GM12878 (cell line): ENCODE results near the gene NMUR1. TPM values are rescaled to one million over a fixed set of nuclear protein-coding genes. Genes with fewer than 3 reads are reported as not detected.

ENCODE experiments used
- ATAC-seq: fragments of 200-7000 bp; cut with Tn5 transposase; 3 replicates; pipeline ENCODE4 v1.9.1; 2020; ENCODE audit warnings: mild to moderate bottlenecking, moderate library complexity
- BruUV-seq: library from RNA; stranded (reverse); fragments of 400-500 nt; replicated peaks from 2 replicates; lab custom pipeline; 2021; lab: Mats Ljungman, UMichigan
- CTCF ChIA-PET: fragments of 300-600 bp; sonication (Branson Sonifier 250); formaldehyde crosslinking; extraction: SDS; loops from one replicate; lab custom pipeline; 2021; ENCODE audit warnings: inconsistent platforms; lab: Yijun Ruan, JAX
- POLR2A ChIA-PET: fragments of 350-600 bp; formaldehyde crosslinking; extraction: SDS; loops from one replicate; lab custom pipeline; 2021; ENCODE audit warnings: inconsistent platforms; lab: Charles Lee
- RAD21 ChIA-PET: fragments of 300-600 bp; sonication (Branson Sonifier 250); formaldehyde crosslinking; loops from one replicate; lab custom pipeline; 2023; ENCODE audit warnings: antibody characterized with exemption; ENCODE audit not compliant: unreplicated experiment; lab: Charles Lee
- SMC1A ChIA-PET: fragments of 300-600 bp; sonication (Branson Sonifier 250); formaldehyde crosslinking; loops from one replicate; lab custom pipeline; 2023; ENCODE audit not compliant: unreplicated experiment, uncharacterized antibody; lab: Charles Lee
- DNase-seq: peaks from one replicate; pipeline ENCODE4 v3.0.0-alpha.2; 2011; ENCODE audit warnings: low read depth, low spot score
- FAIRE-seq: peaks from 3 replicates; lab custom pipeline; 2011; peaks lifted over from hg19 to GRCh38; lab: Jason Lieb, UNC
- H2AFZ ChIP-seq: 2 replicates; pipeline ENCODE4 v1.6.0; 2011; ENCODE audit warnings: low read depth, low read length, control low read depth; ENCODE audit not compliant: control insufficient read depth
- H3K27ac ChIP-seq: 2 replicates; pipeline ENCODE4 v1.5.1; 2011; ENCODE audit warnings: control low read depth; ENCODE audit not compliant: control insufficient read depth, insufficient read depth
- H3K27me3 ChIP-seq, 2 experiments: replicated peaks in 1 of 2; 2 replicates each; pipeline versions ENCODE4 v1.6.0 to v1.6.1; 2011; ENCODE audit warnings: low read length in 1 of 2; ENCODE audit not compliant: control insufficient read depth in 2 of 2, insufficient read depth in 2 of 2
- H3K36me3 ChIP-seq, 2 experiments: 2 replicates each; pipeline ENCODE4 v1.5.1; 2011; ENCODE audit warnings: low read length in 1 of 2; ENCODE audit not compliant: control insufficient read depth in 2 of 2, insufficient read depth in 2 of 2
- H3K4me1 ChIP-seq: 2 replicates; pipeline ENCODE4 v1.6.1; 2011; ENCODE audit warnings: mild to moderate bottlenecking, low read length, moderate library complexity, mixed read lengths; ENCODE audit not compliant: control insufficient read depth, insufficient read depth
- H3K4me2 ChIP-seq: 2 replicates; pipeline ENCODE4 v1.6.0; 2011; ENCODE audit warnings: control low read depth; ENCODE audit not compliant: control insufficient read depth, insufficient read depth
- H3K4me3 ChIP-seq: fragments of 200-600 bp; sonication (generic); 2 replicates; pipeline ENCODE4 v1.5.1; 2016
- H3K79me2 ChIP-seq: 2 replicates; pipeline ENCODE4 v1.6.0; 2011; ENCODE audit warnings: low read length; ENCODE audit not compliant: control insufficient read depth, insufficient read depth
- H3K9ac ChIP-seq: 2 replicates; pipeline ENCODE4 v1.8.0; 2011; ENCODE audit warnings: low read length, control low read depth, mixed read lengths; ENCODE audit not compliant: control insufficient read depth, insufficient read depth
- H3K9me3 ChIP-seq: replicated peaks from 3 replicates; pipeline ENCODE4 v1.5.1; 2011; ENCODE audit warnings: mild to moderate bottlenecking, low read length; ENCODE audit not compliant: control insufficient read depth, insufficient read depth
- H4K20me1 ChIP-seq: 2 replicates; pipeline ENCODE4 v1.6.0; 2011; ENCODE audit not compliant: control insufficient read depth, insufficient read depth
- ATF7 ChIP-seq: fragments of 450-650 bp; IDR thresholded peaks from 2 replicates; pipeline ENCODE4 v1.6.1; 2016; ENCODE audit warnings: low read depth, mild to moderate bottlenecking
- BHLHE40 ChIP-seq, 2 experiments: fragments of 450-650 bp in 1 of 2; IDR thresholded peaks; 2 replicates each; pipeline ENCODE4 v1.6.1; 2011 to 2017; ENCODE audit warnings: low read depth in 2 of 2, borderline replicate concordance in 1 of 2, improper control_type of control experiment in 1 of 2, low read length in 1 of 2, mild to moderate bottlenecking in 1 of 2
- BRCA1 ChIP-seq: IDR thresholded peaks from 2 replicates; pipeline ENCODE4 v1.6.1; 2011; ENCODE audit warnings: low read depth, low read length, improper control_type of control experiment
- CBX3 ChIP-seq: fragments of 200-600 bp; sonication (generic); IDR thresholded peaks from 2 replicates; pipeline ENCODE4 v1.6.1; 2016; ENCODE audit warnings: low read depth, borderline replicate concordance
- CEBPB ChIP-seq, 2 experiments: fragments of 150-350 bp in 1 of 2; IDR thresholded peaks; 2 replicates each; pipeline ENCODE4 v1.6.1; 2012 to 2014; ENCODE audit warnings: low read depth in 2 of 2, low read length in 2 of 2, borderline replicate concordance in 1 of 2, inconsistent platforms in 1 of 2
- ESRRA ChIP-seq: IDR thresholded peaks from 2 replicates; pipeline ENCODE4 v1.6.1; 2012; ENCODE audit warnings: mild to moderate bottlenecking, low read length, improper control_type of control experiment
- EZH2 ChIP-seq: IDR thresholded peaks from 2 replicates; pipeline ENCODE4 v1.6.1; 2012; ENCODE audit warnings: low read depth, mild to moderate bottlenecking, control low read depth, inconsistent platforms, low read length, borderline replicate concordance; ENCODE audit not compliant: control insufficient read depth
- KDM1A ChIP-seq: fragments of 200-600 bp; sonication (generic); IDR thresholded peaks from 2 replicates; pipeline ENCODE4 v1.6.1; 2016; ENCODE audit warnings: borderline replicate concordance
- NFXL1 ChIP-seq: fragments of 450-650 bp; IDR thresholded peaks from 2 replicates; pipeline ENCODE4 v1.6.1; 2017; ENCODE audit warnings: antibody characterized with exemption, mild to moderate bottlenecking, borderline replicate concordance
- NKRF ChIP-seq: fragments of 450-650 bp; conservative IDR thresholded peaks from 2 replicates; pipeline ENCODE4 v1.6.1; 2017; ENCODE audit warnings: mild to moderate bottlenecking, moderate library complexity
- NR2F1 ChIP-seq: fragments of 450-650 bp; conservative IDR thresholded peaks from 2 replicates; pipeline ENCODE4 v1.6.1; 2017; ENCODE audit warnings: mild to moderate bottlenecking
- NRF1 ChIP-seq: conservative IDR thresholded peaks from 2 replicates; pipeline ENCODE4 v1.6.1; 2011; ENCODE audit warnings: mild to moderate bottlenecking, low read depth, low read length, improper control_type of control experiment
- POLR2AphosphoS2 ChIP-seq: IDR thresholded peaks from 2 replicates; pipeline ENCODE4 v1.6.1; 2011; ENCODE audit warnings: low read depth, mild to moderate bottlenecking, low read length, improper control_type of control experiment, moderate library complexity
- SRF ChIP-seq, 2 experiments: IDR thresholded peaks; 2 replicates each; pipeline ENCODE4 v1.6.1; 2011; ENCODE audit warnings: low read depth in 2 of 2, low read length in 2 of 2, mild to moderate bottlenecking in 1 of 2, moderate library complexity in 1 of 2
- TCF7 ChIP-seq: IDR thresholded peaks from 2 replicates; pipeline ENCODE4 v1.6.1; 2014; ENCODE audit warnings: antibody characterized with exemption, borderline replicate concordance
- YBX1 ChIP-seq: fragments of 450-650 bp; IDR thresholded peaks from 2 replicates; pipeline ENCODE4 v1.6.1; 2016; ENCODE audit warnings: antibody characterized with exemption
- WGBS: methylation state at CpG from one replicate; pipeline ENCODE4 v1.1.6; 2016; ENCODE audit warnings: low lambda C conversion rate; ENCODE audit not compliant: insufficient replicate concordance, insufficient coverage; ENCODE audit errors: missing lambda C conversion rate; 5-methylcytosine and 5-hydroxymethylcytosine counted together
- in situ Hi-C: fragments of 300-500 bp; cut with MboI; formaldehyde crosslinking; loops from 9 replicates; pipeline ENCODE4 v1.14.3; 2018; ENCODE audit warnings: mixed read lengths
- intact Hi-C: fragments of 100-400 bp; cut with micrococcal nuclease; formaldehyde crosslinking; loops from one replicate; pipeline ENCODE4 v1.14.2; 2022; ENCODE audit not compliant: unreplicated experiment
- polyA plus RNA-seq, 11 experiments: library from polyadenylated mRNA; depleted of rRNA in 4 of 11; unstranded in 6 of 11; stranded (reverse) in 5 of 11; fragments of >200 nt; fragmentation: Nextera tagmentation in 4 of 11; fragmentation: Illumina TruSeq in 1 of 11; extraction: Ambion mirVana in 4 of 11; extraction: Trizol in 1 of 11; gene quantifications; 1 replicate in 1 of 11; 2 replicates in 10 of 11; pipeline versions ENCODE4 v1.2.1 to v1.2.3, GENCODE V29; 2011 to 2016; ENCODE audit warnings: inconsistent platforms in 2 of 11, missing spikeins in 2 of 11, low read depth in 1 of 11
- total RNA-seq, 4 experiments: library from RNA; depleted of rRNA in 3 of 4; stranded (reverse); fragments of >200 nt in 3 of 4; fragmentation: Illumina TruSeq in 1 of 4; extraction: Trizol in 1 of 4; gene quantifications; 2 replicates each; pipeline versions ENCODE4 v1.2.1 to v1.2.3, GENCODE V29; 2013 to 2021
- TF ChIP-seq, protein P1 (sequence below): fragments of 450-650 bp; IDR thresholded peaks from 2 replicates; pipeline ENCODE4 v1.6.1; 2017; ENCODE audit warnings: mild to moderate bottlenecking, moderate library complexity

Gene NMUR1
- total and polyA plus RNA-seq, 10 of the 15 experiments (the other 5 are each of a cell fraction or from before 2014, with no cell fraction given): under 0.01 to 0.08 (median 0.02) TPM; not detected in 5

GRCh38 chr2:231522418-231523180 lies 7.6 kb downstream of the NMUR1 start:
- H3K9me3 ChIP-seq: no peaks in the 10 kb centered on the region; the same call in 2 of the 3 replicates
- intact Hi-C loops: no loop called here
- ATAC-seq (no peak), DNase-seq (no peak), FAIRE-seq (no peak)
- H3K27ac ChIP-seq: no peak overlapping the region
- H3K4me1 ChIP-seq: peaks cover 5% of the 10 kb centered on the region
- H2AFZ ChIP-seq: no peak overlapping the region
- CTCF ChIA-PET: interaction anchor here (1.1 to 2.9 kb wide), 8 partner anchors 11 to 155 kb away, joined by 3 to 11 read pairs (median 4); no protein-coding TSS in a partner anchor
- BruUV-seq: no TSS peak
- 50% methylated on average over 8 of the region's 8 CpGs for WGBS
- no peaks in the 10 kb centered on the region for H3K27me3 ChIP-seq
- no peaks in the 10 kb centered on the region for H3K36me3 ChIP-seq
- H3K4me2 ChIP-seq: no peak overlapping the region
- no peak overlapping the region for H3K4me3 ChIP-seq
- no peak overlapping the region for H3K9ac ChIP-seq
- RAD21 ChIA-PET: interaction anchor here (0.8 to 1.8 kb wide), 2 partner anchors 33 to 40 kb away, joined by 3 to 7 read pairs; no protein-coding TSS in a partner anchor
- SMC1A ChIA-PET: interaction anchor here (0.6 to 2.8 kb wide), 7 partner anchors 30 to 125 kb away, joined by 3 to 8 read pairs (median 3); no protein-coding TSS in a partner anchor
- TF ChIP-seq, protein P1, sequence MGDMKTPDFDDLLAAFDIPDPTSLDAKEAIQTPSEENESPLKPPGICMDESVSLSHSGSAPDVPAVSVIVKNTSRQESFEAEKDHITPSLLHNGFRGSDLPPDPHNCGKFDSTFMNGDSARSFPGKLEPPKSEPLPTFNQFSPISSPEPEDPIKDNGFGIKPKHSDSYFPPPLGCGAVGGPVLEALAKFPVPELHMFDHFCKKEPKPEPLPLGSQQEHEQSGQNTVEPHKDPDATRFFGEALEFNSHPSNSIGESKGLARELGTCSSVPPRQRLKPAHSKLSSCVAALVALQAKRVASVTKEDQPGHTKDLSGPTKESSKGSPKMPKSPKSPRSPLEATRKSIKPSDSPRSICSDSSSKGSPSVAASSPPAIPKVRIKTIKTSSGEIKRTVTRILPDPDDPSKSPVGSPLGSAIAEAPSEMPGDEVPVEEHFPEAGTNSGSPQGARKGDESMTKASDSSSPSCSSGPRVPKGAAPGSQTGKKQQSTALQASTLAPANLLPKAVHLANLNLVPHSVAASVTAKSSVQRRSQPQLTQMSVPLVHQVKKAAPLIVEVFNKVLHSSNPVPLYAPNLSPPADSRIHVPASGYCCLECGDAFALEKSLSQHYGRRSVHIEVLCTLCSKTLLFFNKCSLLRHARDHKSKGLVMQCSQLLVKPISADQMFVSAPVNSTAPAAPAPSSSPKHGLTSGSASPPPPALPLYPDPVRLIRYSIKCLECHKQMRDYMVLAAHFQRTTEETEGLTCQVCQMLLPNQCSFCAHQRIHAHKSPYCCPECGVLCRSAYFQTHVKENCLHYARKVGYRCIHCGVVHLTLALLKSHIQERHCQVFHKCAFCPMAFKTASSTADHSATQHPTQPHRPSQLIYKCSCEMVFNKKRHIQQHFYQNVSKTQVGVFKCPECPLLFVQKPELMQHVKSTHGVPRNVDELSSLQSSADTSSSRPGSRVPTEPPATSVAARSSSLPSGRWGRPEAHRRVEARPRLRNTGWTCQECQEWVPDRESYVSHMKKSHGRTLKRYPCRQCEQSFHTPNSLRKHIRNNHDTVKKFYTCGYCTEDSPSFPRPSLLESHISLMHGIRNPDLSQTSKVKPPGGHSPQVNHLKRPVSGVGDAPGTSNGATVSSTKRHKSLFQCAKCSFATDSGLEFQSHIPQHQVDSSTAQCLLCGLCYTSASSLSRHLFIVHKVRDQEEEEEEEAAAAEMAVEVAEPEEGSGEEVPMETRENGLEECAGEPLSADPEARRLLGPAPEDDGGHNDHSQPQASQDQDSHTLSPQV: no peak
- no peak for TF ChIP-seq ESRRA
- TF ChIP-seq POLR2AphosphoS2: no peak
- no peak for TF ChIP-seq EZH2
- TF ChIP-seq NR2F1: no peak
- TF ChIP-seq NFXL1: no peak
- no peak for TF ChIP-seq ATF7
- TF ChIP-seq NKRF: no peak
- TF ChIP-seq BRCA1: no peak
- no peak for TF ChIP-seq NRF1
- TF ChIP-seq YBX1: no peak
- no peak for TF ChIP-seq TCF7
- no peak for TF ChIP-seq BHLHE40 (IDR thresholded peaks at IDR 0.05; ENCODE audit: borderline replicate concordance in 1 of 2, low read depth in 2 of 2, low read length in 1 of 2)
- TF ChIP-seq KDM1A: no peak
- no peak for TF ChIP-seq CEBPB (IDR thresholded peaks at IDR 0.05; ENCODE audit: borderline replicate concordance in 1 of 2, low read depth in 2 of 2, low read length in 2 of 2)
- TF ChIP-seq SRF (IDR thresholded peaks at IDR 0.05; ENCODE audit: low read depth in 2 of 2, low read length in 2 of 2): no peak
- TF ChIP-seq CBX3: no peak
- POLR2A ChIA-PET: interaction anchor here (0.6 to 1.3 kb wide), 3 partner anchors 24 to 138 kb away, joined by 3 to 7 read pairs (median 5); no protein-coding TSS in a partner anchor
- no peaks in the 10 kb centered on the region for H4K20me1 ChIP-seq
- H3K79me2 ChIP-seq: no peaks in the 10 kb centered on the region
- in situ Hi-C loops: loop anchor here (5.0 kb wide), 1 partner anchor 35 kb away; no protein-coding TSS in a partner anchor
